Measurements from ENCODE around the gene RNU1-4.
"Not testable (repeated sequence)": the region's sequence is repeated elsewhere in the genome, so short reads cannot be mapped to it uniquely, and the experiment has no call there.

RNU1-4 gene

DNA sequence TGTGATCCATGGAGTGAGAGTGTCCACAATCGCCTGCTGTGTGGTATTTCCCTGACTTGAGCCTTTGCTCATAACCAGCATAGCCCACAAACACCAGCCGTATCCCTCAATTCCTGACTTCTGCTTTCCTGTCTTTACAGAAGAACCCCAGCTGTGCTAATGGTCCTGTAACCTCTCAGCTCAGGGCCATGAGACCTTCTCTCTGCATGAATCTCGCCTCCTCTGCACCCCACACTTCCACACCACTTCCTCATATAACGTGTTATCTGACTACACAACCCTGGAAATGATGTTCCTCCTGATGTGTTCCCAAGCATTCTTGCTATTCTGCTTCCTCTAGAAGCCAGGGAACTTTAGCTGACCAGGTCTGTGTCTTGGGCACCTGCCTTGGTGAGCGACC is 41.3 kb downstream of the RNU1-4 start:
- DNase-seq (ENCODE audit: low read depth); H3K4me3 ChIP-seq (ENCODE audit: low read depth, low read length): not testable (repeated sequence)

DNA sequence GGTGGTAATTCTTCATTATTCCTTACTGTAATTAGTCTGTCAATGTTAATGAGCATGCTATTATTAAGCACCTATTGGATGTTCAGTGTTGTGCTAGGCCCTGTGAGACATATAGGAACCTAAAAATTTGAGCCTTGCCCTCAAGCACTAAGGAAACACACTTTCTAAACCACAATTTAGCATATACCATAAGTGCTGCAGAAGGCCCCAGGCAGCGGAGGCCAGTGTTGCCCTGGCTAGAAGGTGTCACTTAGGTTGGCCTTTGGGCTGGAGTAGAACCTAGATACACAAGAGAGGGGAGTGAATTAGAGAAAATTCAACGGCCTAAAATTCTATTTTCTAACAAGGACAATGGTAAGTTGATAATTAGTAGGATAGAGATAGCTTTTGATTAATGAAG is 44.6 kb downstream of the RNU1-4 start:
- not testable (repeated sequence) for DNase-seq (ENCODE audit: low read depth); H3K4me3 ChIP-seq (ENCODE audit: low read depth, low read length)

DNA sequence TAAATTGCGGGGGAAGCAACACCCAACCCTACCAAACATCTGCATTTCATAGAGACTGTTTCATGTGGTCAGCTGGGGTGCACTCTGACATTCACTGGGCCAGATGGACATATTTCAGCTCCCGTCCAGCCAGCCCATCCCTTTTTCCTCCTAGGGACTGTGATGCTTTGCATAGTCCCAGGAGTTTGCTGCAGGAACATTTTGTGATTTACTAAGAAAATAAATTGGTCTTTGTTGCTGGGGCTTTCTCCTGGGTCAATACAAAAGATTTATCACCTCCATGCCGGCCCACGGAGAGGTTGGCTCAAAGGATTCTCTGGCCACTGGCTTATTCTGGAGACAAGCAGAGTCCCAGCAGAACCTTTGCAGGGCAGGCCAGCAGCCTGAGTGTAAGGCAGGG is 46.0 kb downstream of the RNU1-4 start:
- H3K4me3 ChIP-seq (ENCODE audit: low read depth, low read length); DNase-seq (ENCODE audit: low read depth): not testable (repeated sequence)

DNA sequence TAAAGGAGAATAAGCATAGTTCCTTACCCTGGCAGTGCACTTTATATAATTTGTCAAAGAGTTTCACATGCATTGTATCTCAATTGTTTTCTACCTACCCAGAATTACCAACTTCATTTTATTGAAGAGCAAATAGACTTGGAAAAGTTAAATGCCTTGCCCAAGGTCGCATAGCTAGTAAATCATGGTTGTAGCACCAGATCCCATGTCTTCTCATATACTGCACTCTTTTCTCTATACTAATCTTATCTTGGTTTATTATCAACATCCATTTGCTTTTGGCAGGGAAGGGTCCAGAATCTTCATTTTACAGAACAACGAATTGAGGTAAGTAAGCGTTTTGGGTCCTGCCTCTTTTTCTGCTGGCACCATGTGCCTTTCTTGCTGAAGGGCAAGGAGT is 46.9 kb downstream of the RNU1-4 start:
- not testable (repeated sequence) for H3K4me3 ChIP-seq (ENCODE audit: low read depth, low read length); DNase-seq (ENCODE audit: low read depth)

DNA sequence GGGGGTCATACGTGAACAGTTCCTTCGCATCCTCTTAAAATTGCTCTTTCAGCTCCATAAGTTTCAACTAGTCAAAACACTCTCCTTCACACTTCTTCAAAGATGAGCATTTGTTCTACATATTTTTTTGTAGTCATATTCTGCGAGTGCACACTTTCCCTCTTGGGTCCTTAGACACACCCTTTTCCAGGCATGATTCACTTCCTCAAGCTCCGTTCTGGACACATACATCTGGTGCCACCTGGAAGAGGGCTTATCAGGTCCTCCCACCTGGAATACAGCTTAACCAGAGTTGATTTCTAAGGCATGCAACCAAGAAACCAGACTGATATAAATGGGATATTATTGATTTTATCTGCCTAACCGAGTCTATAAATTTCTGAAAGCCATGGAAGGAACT is 47.4 kb downstream of the RNU1-4 start:
- not testable (repeated sequence) for H3K4me3 ChIP-seq (ENCODE audit: low read depth, low read length); DNase-seq (ENCODE audit: low read depth)

Measured in skeletal muscle cell (primary cell).